Gastrocnemius medialis (tissue), 4 donors: ENCODE measurements around the gene SIMC1. TPM values are rescaled to one million over a fixed set of nuclear protein-coding genes. Genes with fewer than 3 reads are reported as not detected.

Source experiments
- ATAC-seq, 2 donors: fragments of 150-250 bp; one replicate each; pipeline ENCODE4 v1.9.1; 2016
- DNase-seq, 2 donors: peaks; one replicate each; pipeline ENCODE4 v3.0.0-alpha.2; 2019
- H3K27ac ChIP-seq, 4 donors: fragments of 200-600 bp; sonication (generic); 1 replicate in 1 of 4; 2 replicates in 3 of 4; pipeline ENCODE4 v1.5.1; 2016 to 2018; ENCODE audit warnings: mild to moderate bottlenecking in 2 of 4, moderate library complexity in 1 of 4
- H3K27me3 ChIP-seq, 3 donors: fragments of 200-600 bp; sonication (generic) in 2 of 3; 1 replicate in 1 of 3; 2 replicates in 2 of 3; pipeline versions ENCODE4 v1.5.1 to v1.6.0; 2016 to 2019; ENCODE audit warnings: mild to moderate bottlenecking in 1 of 3, moderate library complexity in 1 of 3
- H3K36me3 ChIP-seq, 2 donors: fragments of 200-600 bp; sonication (generic) in 1 of 2; one replicate each; pipeline ENCODE4 v1.5.1; 2017 to 2018
- H3K4me1 ChIP-seq, 2 donors: fragments of 200-600 bp; sonication (generic) in 1 of 2; one replicate each; pipeline ENCODE4 v1.5.1; 2016 to 2017; ENCODE audit warnings: mild to moderate bottlenecking in 2 of 2
- H3K4me3 ChIP-seq, 4 donors: fragments of 200-600 bp; sonication (generic) in 3 of 4; 1 replicate in 1 of 4; 2 replicates in 3 of 4; pipeline ENCODE4 v1.5.1; 2016 to 2019; ENCODE audit warnings: mild to moderate bottlenecking in 2 of 4
- H3K9me3 ChIP-seq, 3 donors: fragments of 200-600 bp; sonication (generic) in 2 of 3; 1 replicate in 1 of 3; 2 replicates in 2 of 3; pipeline ENCODE4 v1.5.1; 2016 to 2019
- POLR2A ChIP-seq, 2 donors: fragments of 450-650 bp; IDR thresholded peaks; one replicate each; pipeline ENCODE4 v1.6.1; 2017; ENCODE audit warnings: antibody characterized with exemption in 2 of 2, mild to moderate bottlenecking in 2 of 2, moderate library complexity in 2 of 2
- in situ Hi-C, 4 donors: fragments of 200-750 bp; cut with MboI; loops; one replicate each; pipeline versions ENCODE4 v1.15.0 to v1.8.0; 2017; ENCODE audit warnings: low sequenced_read_pairs in 4 of 4
- intact Hi-C: fragments of 100-400 bp; cut with DNase I; formaldehyde crosslinking; loops from one replicate; pipeline ENCODE4 v1.15.1; 2023; ENCODE audit warnings: low total_unique reads
- total RNA-seq, 4 donors: library from RNA; depleted of rRNA; stranded (reverse); fragments of >200 nt; gene quantifications; one replicate each; pipeline versions ENCODE4 v1.1.0 to v1.2.3, GENCODE V29; 2016
- TF ChIP-seq, protein P1 (sequence below), 5 experiments: fragments of 450-650 bp in 3 of 5; fragments of 200-600 bp in 2 of 5; sonication (generic) in 2 of 5; IDR thresholded peaks in 4 of 5; conservative IDR thresholded peaks in 1 of 5; 1 replicate in 4 of 5; 2 replicates in 1 of 5; pipeline ENCODE4 v1.5.1; 2016 to 2019; ENCODE audit warnings: antibody characterized with exemption in 5 of 5, mild to moderate bottlenecking in 3 of 5, moderate library complexity in 3 of 5

The SIMC1 gene
- total RNA-seq, 4 donors from 2014 or later: 5.1 to 45.8 (median 11.5) TPM

DNA sequence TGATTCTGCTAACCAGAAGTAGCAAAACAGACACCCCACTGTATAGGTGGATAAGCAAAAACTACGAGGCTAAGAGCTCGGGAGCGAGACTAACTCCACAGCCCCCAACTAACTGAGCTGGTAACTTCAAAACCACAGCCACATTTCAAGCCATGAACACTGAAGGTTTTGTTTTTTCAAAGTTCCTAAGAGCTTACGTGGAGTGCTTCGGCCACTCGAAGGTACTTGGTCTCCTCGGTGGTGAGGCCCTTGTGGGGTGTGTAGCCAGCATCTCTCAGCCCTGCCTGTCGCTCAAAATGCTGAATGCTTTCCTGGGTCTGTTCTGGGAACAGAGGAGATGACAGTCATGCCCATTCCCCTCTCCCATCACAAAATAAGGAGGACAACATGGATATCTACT lies 112.2 kb downstream of the SIMC1 start:
- no peak for DNase-seq
- no peak for ATAC-seq
- in situ Hi-C loops: no loop called here
- Histone ChIP-seq H3K27ac (no peak overlapping the region), H3K27me3 (no peaks in the 10 kb centered on the region), H3K4me3 (no peak overlapping the region), H3K4me1 (peaks cover 0 to 10% of the 10 kb centered on the region in 2 donors), H3K9me3 (no peaks in the 10 kb centered on the region), H3K36me3 (peaks cover 0 to 91% of the 10 kb centered on the region in 2 donors)
- intact Hi-C loops: no loop called here
- TF ChIP-seq, protein P1, sequence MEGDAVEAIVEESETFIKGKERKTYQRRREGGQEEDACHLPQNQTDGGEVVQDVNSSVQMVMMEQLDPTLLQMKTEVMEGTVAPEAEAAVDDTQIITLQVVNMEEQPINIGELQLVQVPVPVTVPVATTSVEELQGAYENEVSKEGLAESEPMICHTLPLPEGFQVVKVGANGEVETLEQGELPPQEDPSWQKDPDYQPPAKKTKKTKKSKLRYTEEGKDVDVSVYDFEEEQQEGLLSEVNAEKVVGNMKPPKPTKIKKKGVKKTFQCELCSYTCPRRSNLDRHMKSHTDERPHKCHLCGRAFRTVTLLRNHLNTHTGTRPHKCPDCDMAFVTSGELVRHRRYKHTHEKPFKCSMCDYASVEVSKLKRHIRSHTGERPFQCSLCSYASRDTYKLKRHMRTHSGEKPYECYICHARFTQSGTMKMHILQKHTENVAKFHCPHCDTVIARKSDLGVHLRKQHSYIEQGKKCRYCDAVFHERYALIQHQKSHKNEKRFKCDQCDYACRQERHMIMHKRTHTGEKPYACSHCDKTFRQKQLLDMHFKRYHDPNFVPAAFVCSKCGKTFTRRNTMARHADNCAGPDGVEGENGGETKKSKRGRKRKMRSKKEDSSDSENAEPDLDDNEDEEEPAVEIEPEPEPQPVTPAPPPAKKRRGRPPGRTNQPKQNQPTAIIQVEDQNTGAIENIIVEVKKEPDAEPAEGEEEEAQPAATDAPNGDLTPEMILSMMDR (IDR thresholded peaks at IDR 0.05 in 4 of 5, conservative IDR thresholded peaks at IDR 0.05 in 1 of 5): no peak
- TF ChIP-seq POLR2A (IDR thresholded peaks at IDR 0.05): no peak

DNA sequence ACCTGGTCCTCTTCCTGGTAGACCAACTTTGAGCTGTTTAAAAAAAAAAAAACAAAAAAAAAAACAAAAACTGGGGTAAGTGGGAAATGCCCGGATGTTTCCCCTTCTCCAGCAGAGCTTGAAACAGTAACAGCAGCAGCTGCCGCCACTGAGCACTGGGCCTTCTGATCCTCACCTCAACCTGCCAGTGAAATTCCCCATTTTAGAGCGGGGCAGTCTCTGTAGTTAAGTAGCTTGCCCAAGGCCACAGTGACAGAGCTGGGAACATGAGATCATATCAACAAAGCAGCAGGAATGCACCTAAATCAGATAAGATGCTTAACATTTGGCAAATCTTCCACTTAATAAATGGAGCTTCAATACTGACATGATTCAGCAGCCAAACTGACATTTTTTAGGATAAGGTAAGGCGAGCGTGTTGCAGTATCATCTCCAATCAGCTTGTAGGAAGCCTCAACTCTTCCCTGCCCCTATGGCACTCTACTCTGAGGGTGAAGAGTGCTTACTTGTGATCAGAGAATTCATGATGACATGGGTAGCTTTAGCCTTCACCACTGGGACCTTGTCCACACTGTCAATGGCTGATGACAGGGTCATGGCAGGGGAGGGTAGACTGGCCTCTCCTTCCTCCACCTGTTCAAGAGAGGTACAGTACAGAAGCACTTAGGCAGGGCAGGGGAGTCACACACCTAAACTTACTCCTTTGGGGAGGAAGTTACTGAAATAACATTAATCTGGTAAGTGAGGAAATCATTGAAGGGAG lies 114.1 kb downstream of the SIMC1 start:
- TF ChIP-seq, protein P1 (IDR thresholded peaks at IDR 0.05 in 4 of 5, conservative IDR thresholded peaks at IDR 0.05 in 1 of 5): no peak
- no peak for TF ChIP-seq POLR2A (IDR thresholded peaks at IDR 0.05)
- Histone ChIP-seq H3K4me1 (peaks cover 0 to 13% of the 10 kb centered on the region in 2 donors), H3K27ac (peak overlapping the region in 1 of 4 donors; percentile 66), H3K36me3 (peaks cover 0 to 82% of the 10 kb centered on the region in 2 donors), H3K27me3 (no peaks in the 10 kb centered on the region), H3K9me3 (no peaks in the 10 kb centered on the region), H3K4me3 (no peak overlapping the region)
- DNase-seq (no peak), ATAC-seq (no peak)
- intact Hi-C loops: no loop called here
- in situ Hi-C loops: no loop called here

DNA sequence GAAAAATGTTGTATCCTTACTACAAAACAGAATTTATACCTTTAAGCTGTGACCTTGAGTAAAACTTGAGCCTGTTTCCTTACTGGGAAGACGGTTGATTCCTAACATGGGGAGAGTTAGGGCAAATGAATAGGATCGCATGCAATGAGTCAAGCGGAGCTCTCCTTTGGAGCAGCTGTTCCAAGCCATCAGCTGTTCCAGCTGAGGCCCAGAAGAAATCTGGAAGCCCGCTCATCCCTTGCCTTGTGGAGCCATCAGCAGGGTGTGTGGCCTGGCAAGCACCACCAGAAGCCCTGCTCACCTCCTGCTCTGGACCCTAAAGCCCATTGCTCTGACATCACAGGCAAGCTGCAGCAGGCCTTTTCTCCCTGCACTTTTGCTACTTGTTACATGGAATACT lies 115.3 kb downstream of the SIMC1 start:
- DNase-seq (peak in 1 of 2 donors; percentile 57), ATAC-seq (peak; percentile 67 to 89)
- H3K4me3 ChIP-seq: no peak overlapping the region
- intact Hi-C loops (no loop called here), in situ Hi-C loops (no loop called here)
- peaks cover 0 to 81% of the 10 kb centered on the region in 2 donors for H3K36me3 ChIP-seq
- H3K27me3 ChIP-seq: no peaks in the 10 kb centered on the region
- no peaks in the 10 kb centered on the region for H3K9me3 ChIP-seq
- peak overlapping the region in 3 of 4 donors; percentile 12 to 66 (median 48) for H3K27ac ChIP-seq
- peaks cover 0 to 19% of the 10 kb centered on the region in 2 donors for H3K4me1 ChIP-seq
- TF ChIP-seq, protein P1 (IDR thresholded peaks at IDR 0.05 in 4 of 5, conservative IDR thresholded peaks at IDR 0.05 in 1 of 5): no peak
- no peak for TF ChIP-seq POLR2A (IDR thresholded peaks at IDR 0.05)

DNA sequence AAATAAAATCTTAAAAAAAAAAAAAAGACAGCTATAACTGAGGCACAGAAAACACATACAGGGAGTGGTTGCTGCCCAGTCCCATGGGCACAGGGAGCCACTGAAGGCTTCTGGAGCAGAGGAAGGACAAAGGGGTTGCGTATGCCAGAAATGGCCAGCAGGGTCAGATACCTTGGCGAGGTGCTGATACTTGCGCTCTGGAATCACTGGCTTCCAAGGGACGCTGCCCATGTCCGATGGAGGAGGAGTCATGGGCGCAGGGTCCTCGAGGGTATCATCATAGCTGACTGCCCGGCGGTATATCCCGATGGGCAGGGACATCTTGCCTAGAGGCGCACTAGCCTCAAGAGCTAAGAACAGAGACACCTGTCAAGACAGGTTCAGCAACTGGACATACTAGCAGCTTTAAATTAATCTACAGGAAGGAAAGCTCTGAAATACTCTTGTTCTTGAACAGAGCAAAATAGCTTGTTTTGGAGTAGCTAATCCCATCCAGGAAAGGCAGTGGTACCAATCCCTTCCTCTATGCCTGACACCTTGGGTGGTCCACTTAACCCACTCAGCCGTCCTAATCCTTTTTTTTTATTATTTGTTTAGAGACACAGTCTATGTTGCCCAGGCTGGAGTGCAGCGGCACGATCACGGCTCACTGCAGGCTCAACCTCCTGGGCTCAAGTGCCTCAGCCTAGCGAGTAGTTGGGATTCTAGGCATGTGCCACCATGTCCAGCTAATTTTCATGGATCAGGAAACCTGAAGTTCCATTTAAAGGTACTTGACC lies 117.4 kb downstream of the SIMC1 start:
- Histone ChIP-seq H3K27me3 (no peaks in the 10 kb centered on the region), H3K4me3 (no peak overlapping the region), H3K4me1 (peaks cover 9 to 24% of the 10 kb centered on the region in 2 donors), H3K27ac (no peak overlapping the region), H3K36me3 (peaks cover 0 to 63% of the 10 kb centered on the region in 2 donors), H3K9me3 (no peaks in the 10 kb centered on the region)
- ATAC-seq: no peak
- no peak for DNase-seq
- in situ Hi-C loops: no loop called here
- TF ChIP-seq, protein P1 (IDR thresholded peaks at IDR 0.05 in 4 of 5, conservative IDR thresholded peaks at IDR 0.05 in 1 of 5): no peak
- TF ChIP-seq POLR2A (IDR thresholded peaks at IDR 0.05): no peak
- intact Hi-C loops: no loop called here
